Measurements from ENCODE around the gene CDC42EP5. TPM values are rescaled to one million over a fixed set of nuclear protein-coding genes. Genes with fewer than 3 reads are reported as not detected.

The CDC42EP5 gene
- total RNA-seq, 1 donor from 2014 or later = not detected

DNA sequence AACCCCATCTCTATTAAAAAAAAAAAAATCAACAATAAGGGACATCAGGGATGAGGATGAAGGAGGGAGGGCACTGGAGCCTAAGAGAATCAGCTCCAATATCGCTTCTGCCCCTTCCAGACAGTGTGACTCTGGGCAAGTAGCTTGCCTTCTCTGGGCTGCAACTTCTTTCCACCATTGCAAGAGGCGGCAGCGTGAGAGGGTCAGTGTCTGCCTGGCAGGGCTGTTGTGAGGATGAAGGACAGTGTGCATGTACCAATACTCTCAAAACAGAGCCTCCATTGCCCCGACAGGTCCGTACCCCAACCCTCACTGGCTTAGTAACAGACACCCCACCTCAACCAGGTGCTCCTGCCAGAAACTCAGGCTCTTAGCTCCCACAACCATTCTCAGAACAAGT lies 39.4 kb downstream of the CDC42EP5 start:
- ATAC-seq (ENCODE audit: low read depth) (no peak), DNase-seq (no peak)
- H3K4me1 Mint-ChIP-seq = peaks cover 20% of the 10 kb centered on the region
- ChIA-PET CTCF (no interaction called here), POLR2A (interaction anchor here (0.6 kb wide), 1 partner anchor 48 kb away, joined by 8 read pairs; no protein-coding TSS in a partner anchor)
- H3K27ac Mint-ChIP-seq = no peak overlapping the region
- TF ChIP-seq, protein P1, sequence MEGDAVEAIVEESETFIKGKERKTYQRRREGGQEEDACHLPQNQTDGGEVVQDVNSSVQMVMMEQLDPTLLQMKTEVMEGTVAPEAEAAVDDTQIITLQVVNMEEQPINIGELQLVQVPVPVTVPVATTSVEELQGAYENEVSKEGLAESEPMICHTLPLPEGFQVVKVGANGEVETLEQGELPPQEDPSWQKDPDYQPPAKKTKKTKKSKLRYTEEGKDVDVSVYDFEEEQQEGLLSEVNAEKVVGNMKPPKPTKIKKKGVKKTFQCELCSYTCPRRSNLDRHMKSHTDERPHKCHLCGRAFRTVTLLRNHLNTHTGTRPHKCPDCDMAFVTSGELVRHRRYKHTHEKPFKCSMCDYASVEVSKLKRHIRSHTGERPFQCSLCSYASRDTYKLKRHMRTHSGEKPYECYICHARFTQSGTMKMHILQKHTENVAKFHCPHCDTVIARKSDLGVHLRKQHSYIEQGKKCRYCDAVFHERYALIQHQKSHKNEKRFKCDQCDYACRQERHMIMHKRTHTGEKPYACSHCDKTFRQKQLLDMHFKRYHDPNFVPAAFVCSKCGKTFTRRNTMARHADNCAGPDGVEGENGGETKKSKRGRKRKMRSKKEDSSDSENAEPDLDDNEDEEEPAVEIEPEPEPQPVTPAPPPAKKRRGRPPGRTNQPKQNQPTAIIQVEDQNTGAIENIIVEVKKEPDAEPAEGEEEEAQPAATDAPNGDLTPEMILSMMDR (IDR thresholded peaks at IDR 0.05) = no peak
- intact Hi-C loops (cut with micrococcal nuclease) = no loop called here
- H3K36me3 Mint-ChIP-seq (ENCODE audit: low read depth) = peaks cover 4% of the 10 kb centered on the region
- peaks cover 5% of the 10 kb centered on the region for H3K27me3 Mint-ChIP-seq
- no peaks in the 10 kb centered on the region for H3K9me3 Mint-ChIP-seq
- H3K4me3 Mint-ChIP-seq = no peak overlapping the region

GRCh38 chr19:54432144-54432738 lies 40.9 kb downstream of the CDC42EP5 start:
- H3K27me3 Mint-ChIP-seq = peaks cover 12% of the 10 kb centered on the region
- H3K4me3 Mint-ChIP-seq = no peak overlapping the region
- peaks cover 20% of the 10 kb centered on the region for H3K4me1 Mint-ChIP-seq
- intact Hi-C loops (cut with micrococcal nuclease) = no loop called here
- TF ChIP-seq, protein P1 (IDR thresholded peaks at IDR 0.05) = no peak
- peaks cover 2% of the 10 kb centered on the region for H3K36me3 Mint-ChIP-seq (ENCODE audit: low read depth)
- no peak for ATAC-seq (ENCODE audit: low read depth)
- no peaks in the 10 kb centered on the region for H3K9me3 Mint-ChIP-seq
- CTCF ChIA-PET = no interaction called here
- no peak for DNase-seq
- no peak overlapping the region for H3K27ac Mint-ChIP-seq
- POLR2A ChIA-PET = no interaction called here

DNA sequence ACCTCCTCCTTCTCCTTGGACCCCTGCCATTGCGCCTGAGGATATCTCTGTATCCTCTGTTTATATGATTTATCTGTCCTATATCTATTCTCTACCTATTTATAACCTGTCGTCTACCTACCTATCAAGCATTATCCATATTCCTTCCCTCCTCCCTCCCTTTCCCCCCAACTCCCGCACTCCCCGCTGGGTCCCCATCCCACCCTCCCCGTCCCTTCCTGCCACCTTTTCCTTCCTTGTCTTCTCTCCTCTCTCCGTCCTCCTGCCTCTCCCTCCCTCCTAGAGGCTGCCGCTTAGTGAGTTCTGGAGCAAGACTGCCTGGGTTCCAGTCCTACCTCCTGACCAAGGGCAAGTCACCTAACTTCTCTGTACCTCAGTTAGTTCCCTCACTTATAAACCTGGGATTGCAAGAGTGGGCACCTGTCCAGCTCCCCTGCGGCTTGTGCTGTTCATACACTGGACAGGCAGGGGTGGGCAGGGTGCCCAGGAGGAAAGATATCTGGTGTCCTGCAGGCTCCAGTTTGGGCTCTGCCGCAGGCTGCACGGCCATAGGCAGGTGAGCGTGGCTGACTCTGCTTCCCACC lies 41.7 kb downstream of the CDC42EP5 start:
- Mint-ChIP-seq H3K9me3 (no peaks in the 10 kb centered on the region), H3K36me3 (ENCODE audit: low read depth) (no peaks in the 10 kb centered on the region), H3K4me1 (peaks cover 20% of the 10 kb centered on the region), H3K4me3 (no peak overlapping the region), H3K27ac (no peak overlapping the region), H3K27me3 (peaks cover 16% of the 10 kb centered on the region)
- no peak for DNase-seq
- ChIA-PET CTCF (no interaction called here), POLR2A (interaction anchor here (1.0 to 1.7 kb wide), 3 partner anchors 12 to 32 kb away, joined by 4 to 6 read pairs (median 5); partner anchors contain the start of genes LENG8 and LENG9)
- intact Hi-C loops (cut with micrococcal nuclease) = loop anchor here (1.0 kb wide), 1 partner anchor 47 kb away; no protein-coding TSS in a partner anchor
- no peak for ATAC-seq (ENCODE audit: low read depth)
- TF ChIP-seq, protein P1 (IDR thresholded peaks at IDR 0.05) = no peak

- ChIA-PET CTCF (no interaction called here), POLR2A (interaction anchor here (1.0 to 1.7 kb wide), 3 partner anchors 13 to 33 kb away, joined by 4 to 6 read pairs (median 5); partner anchors contain the start of genes LENG8 and LENG9)
- H3K4me3 Mint-ChIP-seq = peak overlapping the region; percentile 58
- peak; percentile 93 for ATAC-seq (ENCODE audit: low read depth)
- intact Hi-C loops (cut with micrococcal nuclease) = loop anchor here (1.0 kb wide), 1 partner anchor 48 kb away; no protein-coding TSS in a partner anchor
- H3K36me3 Mint-ChIP-seq (ENCODE audit: low read depth) = no peaks in the 10 kb centered on the region
- no peak overlapping the region for H3K27ac Mint-ChIP-seq
- peaks cover 23% of the 10 kb centered on the region for H3K27me3 Mint-ChIP-seq
- TF ChIP-seq, protein P1 (IDR thresholded peaks at IDR 0.05) = no peak
- peak; percentile 34 for DNase-seq
- peaks cover 20% of the 10 kb centered on the region for H3K4me1 Mint-ChIP-seq
- H3K9me3 Mint-ChIP-seq = no peaks in the 10 kb centered on the region
These were observed 42.5 kb downstream of the CDC42EP5 start for GRCh38 chr19:54430306-54431254.
